HS-27A (cell line): Measurements from ENCODE around the gene CAGE1.

Experiments
- DNase-seq: peaks from one replicate; pipeline ENCODE4 v3.0.0-alpha.2; 2012; ENCODE audit warnings: low read depth, missing footprints

The CAGE1 gene

GRCh38 chr6:7309050-7309449 lies 80.5 kb downstream of the CAGE1 start:
- no peak for DNase-seq

- DNase-seq: no peak
Observed at GRCh38 chr6:7307533-7307932, 82.0 kb downstream of the CAGE1 start.

GRCh38 chr6:7304821-7305220 lies 84.7 kb downstream of the CAGE1 start:
- no peak for DNase-seq

GRCh38 chr6:7301702-7302101 lies 87.8 kb downstream of the CAGE1 start:
- no peak for DNase-seq

- no peak for DNase-seq
Observed at GRCh38 chr6:7300926-7301325, 88.6 kb downstream of the CAGE1 start.

GRCh38 chr6:7298113-7298512 lies 91.4 kb downstream of the CAGE1 start:
- DNase-seq: no peak

GRCh38 chr6:7296602-7297001 lies 92.9 kb downstream of the CAGE1 start:
- no peak for DNase-seq

- no peak for DNase-seq
Observed at GRCh38 chr6:7295916-7296315, 93.6 kb downstream of the CAGE1 start.

- DNase-seq: no peak
Observed at GRCh38 chr6:7292596-7293255, 96.8 kb downstream of the CAGE1 start.

- DNase-seq: no peak
Observed at GRCh38 chr6:7290079-7290478, 99.5 kb downstream of the CAGE1 start.

- no peak for DNase-seq
Observed at GRCh38 chr6:7285416-7285815, 104.1 kb downstream of the CAGE1 start.

- no peak for DNase-seq
Observed at GRCh38 chr6:7283676-7284075, 105.9 kb downstream of the CAGE1 start.

- no peak for DNase-seq
Observed at GRCh38 chr6:7282097-7282906, 107.2 kb downstream of the CAGE1 start.
